GM19193 (cell line): ENCODE measurements around the gene CABP7.

Experiments
- POLR2A ChIP-seq: IDR thresholded peaks from 4 replicates; pipeline ENCODE4 v1.6.1; 2011; ENCODE audit not compliant: insufficient read depth, insufficient read length; ENCODE audit errors: extremely low read depth

The CABP7 gene

GRCh38 chr22:29719899-29720645 is at the start of gene CABP7:
TSS of gene CABP7 (plus strand) at chr22:29720003. CDS start at chr22:29720425, 422 bp downstream.
- TF ChIP-seq POLR2A = no peak

- no peak for TF ChIP-seq POLR2A
Observed at GRCh38 chr22:29670626-29671025, 49.2 kb upstream of the CABP7 start.

- TF ChIP-seq POLR2A = no peak
Observed at GRCh38 chr22:29673361-29674066, 46.3 kb upstream of the CABP7 start.

- TF ChIP-seq POLR2A = no peak
Observed at GRCh38 chr22:29674121-29674520, 45.7 kb upstream of the CABP7 start.

- TF ChIP-seq POLR2A = no peak
Observed at GRCh38 chr22:29679316-29679715, 40.5 kb upstream of the CABP7 start.

- TF ChIP-seq POLR2A = no peak
Observed at GRCh38 chr22:29683536-29683935, 36.3 kb upstream of the CABP7 start.

GRCh38 chr22:29684244-29684643 is 35.6 kb upstream of the CABP7 start:
- no peak for TF ChIP-seq POLR2A

- TF ChIP-seq POLR2A = no peak
Observed at GRCh38 chr22:29689206-29689879, 30.5 kb upstream of the CABP7 start.

GRCh38 chr22:29689880-29690213 is 30.0 kb upstream of the CABP7 start:
- no peak for TF ChIP-seq POLR2A

GRCh38 chr22:29690476-29690875 is 29.3 kb upstream of the CABP7 start:
- TF ChIP-seq POLR2A = no peak

GRCh38 chr22:29691636-29692326 is 28.0 kb upstream of the CABP7 start:
- no peak for TF ChIP-seq POLR2A

- no peak for TF ChIP-seq POLR2A
Observed at GRCh38 chr22:29692327-29692640, 27.5 kb upstream of the CABP7 start.

- TF ChIP-seq POLR2A = no peak
Observed at GRCh38 chr22:29693161-29693560, 26.6 kb upstream of the CABP7 start.

- no peak for TF ChIP-seq POLR2A
Observed at GRCh38 chr22:29693671-29694070, 26.1 kb upstream of the CABP7 start.

- TF ChIP-seq POLR2A = no peak
Observed at GRCh38 chr22:29695129-29695926, 24.5 kb upstream of the CABP7 start.

GRCh38 chr22:29697853-29698598 is 21.8 kb upstream of the CABP7 start:
- no peak for TF ChIP-seq POLR2A
